ENCODE data around the gene ACP4. TPM values are rescaled to one million over a fixed set of nuclear protein-coding genes. Genes with fewer than 3 reads are reported as not detected.
"Not testable (repeated sequence)": the region's sequence is repeated elsewhere in the genome, so short reads cannot be mapped to it uniquely, and the experiment has no call there.

The ACP4 gene
- under 1 TPM in 1 of 4 donors, not detected in 3; 0.03 TPM for polyA plus RNA-seq
- long read RNA-seq, donor 1, result 0 reads
- long read RNA-seq, donor 2, result 0 reads
- long read RNA-seq, donor 3, result 0 reads
- long read RNA-seq, donor 4, result 0 reads
- long read RNA-seq, donor 5, result 0 reads
- long read RNA-seq, donor 6, result 0 reads
- long read RNA-seq, donor 7, result 0 reads
- long read RNA-seq, donor 8, result 0 reads
- long read RNA-seq, donor 9, result 0 reads
- long read RNA-seq, donor 10, partial matches to known transcripts, result 52 of 75 reads
- long read RNA-seq, donor 10, other reads (novel, unspliced or antisense), result 23 of 75 reads

- no peak for FAIRE-seq
- WGBS, 3 donors, result 85 to 91% (median 87%) methylated on average over 15 of the region's 15 CpGs
Measured at GRCh38 chr19:50790396-50790795, at the start of gene ACP4. Gene ACP4 (plus strand): TSS chr19:50790415. CDS start chr19:50790415, 0 bp downstream.

DNA sequence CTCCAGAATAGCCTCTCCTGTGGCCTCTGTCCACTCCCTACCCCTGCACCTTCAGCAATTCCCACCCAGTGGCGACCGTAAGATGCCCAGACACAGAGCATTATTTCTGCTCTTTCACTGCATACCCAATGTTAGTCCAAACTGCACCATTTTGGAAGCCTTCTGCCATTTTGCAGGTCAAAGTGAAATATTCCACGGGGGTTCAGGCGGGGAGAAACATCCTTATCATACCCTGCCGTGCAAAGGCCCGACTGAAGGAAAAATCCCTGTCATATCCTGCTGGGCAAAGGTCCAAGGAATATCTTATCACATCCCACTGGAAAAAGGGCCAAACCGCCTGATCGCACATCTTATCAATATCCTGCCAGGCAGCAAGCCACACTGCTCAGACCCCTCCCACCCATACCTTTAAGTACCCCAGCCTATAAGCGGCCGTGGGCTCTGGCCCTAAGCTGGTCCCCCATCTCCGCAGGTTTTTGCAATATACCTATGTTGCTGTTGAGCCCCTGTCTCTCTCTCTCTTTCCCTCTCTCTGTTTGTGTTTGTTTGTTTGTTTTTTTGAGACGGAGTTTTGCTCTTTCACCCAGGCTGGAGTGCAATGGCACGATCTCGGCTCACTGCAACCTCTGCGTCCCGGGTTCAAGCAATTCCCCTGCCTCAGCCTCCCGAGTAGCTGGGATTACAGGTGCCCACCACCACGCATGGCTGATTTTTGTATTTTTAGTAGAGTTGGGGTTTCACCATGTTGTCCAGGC is 48.9 kb upstream of the ACP4 start:
- peaks cover 0 to 4% (median 2%) of the 10 kb centered on the region in 3 donors for H3K4me1 ChIP-seq (ENCODE audit: control insufficient read depth in 3 of 3, insufficient read depth in 2 of 3, low read depth in 1 of 3, low read length in 2 of 3)
- no peak for FAIRE-seq
- H3K27ac ChIP-seq (ENCODE audit: low read depth in 1 of 3, low read length in 2 of 3), result no peak overlapping the region
- peak in 1 of 2 donors; percentile 33 for DNase-seq
- peaks cover 0 to 8% (median 5%) of the 10 kb centered on the region in 3 donors for H3K27me3 ChIP-seq (ENCODE audit: control insufficient read depth in 3 of 3, insufficient read depth in 3 of 3, low read length in 3 of 3)
- no peaks in the 10 kb centered on the region for H3K9me3 ChIP-seq (ENCODE audit: control insufficient read depth in 2 of 2, insufficient read depth in 1 of 2, low read depth in 1 of 2, low read length in 1 of 2)
- no peaks in the 10 kb centered on the region for H3K36me3 ChIP-seq (ENCODE audit: control insufficient read depth in 3 of 3, insufficient read depth in 2 of 3, low read depth in 1 of 3, low read length in 3 of 3)
- H3K4me3 ChIP-seq (ENCODE audit: low read depth in 1 of 3, low read length in 3 of 3), result no peak overlapping the region
- WGBS, 3 donors, result 30 to 59% (median 46%) methylated on average over 18 of the region's 18 CpGs

More at GRCh38 chr19:50790396-50790795, at the start of gene ACP4:
- no peak within 1 kb of the TSS for H3K4me3 ChIP-seq (ENCODE audit: low read depth in 1 of 3, low read length in 3 of 3)
- no peak for DNase-seq
- H3K4me1 ChIP-seq (ENCODE audit: control insufficient read depth in 3 of 3, insufficient read depth in 2 of 3, low read depth in 1 of 3, low read length in 2 of 3), result peaks cover 0 to 12% (median 2%) of the 10 kb centered on the region in 3 donors
- H3K27ac ChIP-seq (ENCODE audit: low read depth in 1 of 3, low read length in 2 of 3), result no peak within 1 kb of the TSS
- H3K9me3 ChIP-seq (ENCODE audit: control insufficient read depth in 2 of 2, insufficient read depth in 1 of 2, low read depth in 1 of 2, low read length in 1 of 2), result no peaks in the 10 kb centered on the region
- H3K36me3 ChIP-seq (ENCODE audit: control insufficient read depth in 3 of 3, insufficient read depth in 2 of 3, low read depth in 1 of 3, low read length in 3 of 3), result peaks cover 0 to under 1% (median 0%) of the 10 kb centered on the region in 3 donors
- peaks cover 0 to 4% (median 0%) of the 10 kb centered on the region in 3 donors for H3K27me3 ChIP-seq (ENCODE audit: control insufficient read depth in 3 of 3, insufficient read depth in 3 of 3, low read length in 3 of 3)

DNA sequence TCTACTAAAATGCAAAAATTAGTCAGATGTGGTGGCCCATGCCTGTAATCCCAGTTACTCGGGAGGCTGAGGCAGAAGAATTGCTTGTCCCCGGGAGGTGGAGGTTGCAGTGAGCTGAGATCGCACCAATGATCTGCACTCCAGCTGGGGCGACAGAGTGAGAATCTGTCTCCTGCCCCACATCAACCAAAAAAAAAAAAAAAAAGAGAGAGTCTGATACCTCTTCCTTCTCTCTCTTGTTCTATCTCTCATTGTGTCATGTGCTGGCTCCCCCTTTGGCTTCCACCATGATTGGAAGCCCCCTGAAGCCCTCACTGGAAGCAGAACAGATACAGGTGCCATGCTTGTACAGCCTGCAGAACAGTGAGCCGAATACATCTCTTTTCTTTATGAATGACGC is 46.7 kb upstream of the ACP4 start:
- no peak overlapping the region for H3K4me3 ChIP-seq (ENCODE audit: low read depth in 1 of 3, low read length in 3 of 3)
- H3K4me1 ChIP-seq (ENCODE audit: control insufficient read depth in 3 of 3, insufficient read depth in 2 of 3, low read depth in 1 of 3, low read length in 2 of 3), result peaks cover 0 to 4% (median 2%) of the 10 kb centered on the region in 3 donors
- no peaks in the 10 kb centered on the region for H3K36me3 ChIP-seq (ENCODE audit: control insufficient read depth in 3 of 3, insufficient read depth in 2 of 3, low read depth in 1 of 3, low read length in 3 of 3)
- FAIRE-seq (no peak), DNase-seq (no peak)
- 86 to 87% (median 86%) methylated on average over 5 to 6 of the region's 6 CpGs for WGBS, 3 donors
- H3K9me3 ChIP-seq (ENCODE audit: control insufficient read depth in 2 of 2, insufficient read depth in 1 of 2, low read depth in 1 of 2, low read length in 1 of 2), result no peaks in the 10 kb centered on the region
- H3K27ac ChIP-seq (ENCODE audit: low read depth in 1 of 3, low read length in 2 of 3), result no peak overlapping the region
- H3K27me3 ChIP-seq (ENCODE audit: control insufficient read depth in 3 of 3, insufficient read depth in 3 of 3, low read length in 3 of 3), result peaks cover 0 to 6% (median 6%) of the 10 kb centered on the region in 3 donors

- Histone ChIP-seq H3K9me3 (ENCODE audit: control insufficient read depth in 2 of 2, insufficient read depth in 1 of 2, low read depth in 1 of 2, low read length in 1 of 2) (no peaks in the 10 kb centered on the region), H3K27ac (ENCODE audit: low read depth in 1 of 3, low read length in 2 of 3) (no peak overlapping the region), H3K4me1 (ENCODE audit: control insufficient read depth in 3 of 3, insufficient read depth in 2 of 3, low read depth in 1 of 3, low read length in 2 of 3) (peaks cover 0 to 4% (median 2%) of the 10 kb centered on the region in 3 donors), H3K4me3 (ENCODE audit: low read depth in 1 of 3, low read length in 3 of 3) (no peak overlapping the region), H3K36me3 (ENCODE audit: control insufficient read depth in 3 of 3, insufficient read depth in 2 of 3, low read depth in 1 of 3, low read length in 3 of 3) (no peaks in the 10 kb centered on the region), H3K27me3 (ENCODE audit: control insufficient read depth in 3 of 3, insufficient read depth in 3 of 3, low read length in 3 of 3) (peaks cover 0 to 4% (median 0%) of the 10 kb centered on the region in 3 donors)
- no peak for DNase-seq
- no peak for FAIRE-seq
- 80 to 86% (median 82%) methylated on average over 10 of the region's 10 CpGs for WGBS, 3 donors
Measured at GRCh38 chr19:50745221-50745620, 45.0 kb upstream of the ACP4 start.

GRCh38 chr19:50747141-50747540 is 43.1 kb upstream of the ACP4 start:
- not testable (repeated sequence) for H3K9me3 ChIP-seq (ENCODE audit: control insufficient read depth in 2 of 2, insufficient read depth in 1 of 2, low read depth in 1 of 2, low read length in 1 of 2); H3K36me3 ChIP-seq (ENCODE audit: control insufficient read depth in 3 of 3, insufficient read depth in 2 of 3, low read depth in 1 of 3, low read length in 3 of 3); H3K4me1 ChIP-seq (ENCODE audit: control insufficient read depth in 3 of 3, insufficient read depth in 2 of 3, low read depth in 1 of 3, low read length in 2 of 3); H3K27ac ChIP-seq (ENCODE audit: low read depth in 1 of 3, low read length in 2 of 3); FAIRE-seq; H3K27me3 ChIP-seq (ENCODE audit: control insufficient read depth in 3 of 3, insufficient read depth in 3 of 3, low read length in 3 of 3); DNase-seq; H3K4me3 ChIP-seq (ENCODE audit: low read depth in 1 of 3, low read length in 3 of 3)
- 90 to 92% (median 91%) methylated on average over 14 of the region's 14 CpGs for WGBS, 3 donors

DNA sequence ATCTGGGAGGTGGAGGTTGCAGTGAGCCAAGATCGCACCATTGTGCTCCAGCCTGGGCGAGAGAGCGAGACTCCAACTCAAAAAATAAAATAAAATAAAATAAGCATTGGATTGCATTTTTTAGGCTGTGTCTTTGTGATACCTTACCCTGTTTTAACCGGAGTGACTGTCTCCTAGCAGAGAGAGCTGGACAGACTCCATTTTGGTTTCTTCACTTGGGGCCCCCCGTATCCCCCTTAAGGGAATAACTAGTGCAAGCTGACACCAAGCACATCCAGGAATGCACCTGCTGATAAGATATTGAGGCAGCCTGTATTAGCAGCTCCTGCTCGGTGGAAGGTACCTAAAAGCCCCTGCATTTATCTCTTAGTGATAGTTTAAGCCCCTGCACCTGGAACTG is 40.7 kb upstream of the ACP4 start:
- WGBS, 3 donors, result 52 to 64% (median 62%) methylated on average over 6 of the region's 6 CpGs
- Histone ChIP-seq H3K27me3 (ENCODE audit: control insufficient read depth in 3 of 3, insufficient read depth in 3 of 3, low read length in 3 of 3) (peaks cover 0 to 5% (median 0%) of the 10 kb centered on the region in 3 donors), H3K4me3 (ENCODE audit: low read depth in 1 of 3, low read length in 3 of 3) (no peak overlapping the region), H3K4me1 (ENCODE audit: control insufficient read depth in 3 of 3, insufficient read depth in 2 of 3, low read depth in 1 of 3, low read length in 2 of 3) (no peaks in the 10 kb centered on the region), H3K27ac (ENCODE audit: low read depth in 1 of 3, low read length in 2 of 3) (no peak overlapping the region), H3K9me3 (ENCODE audit: control insufficient read depth in 2 of 2, insufficient read depth in 1 of 2, low read depth in 1 of 2, low read length in 1 of 2) (no peaks in the 10 kb centered on the region), H3K36me3 (ENCODE audit: control insufficient read depth in 3 of 3, insufficient read depth in 2 of 3, low read depth in 1 of 3, low read length in 3 of 3) (no peaks in the 10 kb centered on the region)
- DNase-seq, result no peak
- FAIRE-seq, result no peak

- peaks cover 0 to 5% (median 0%) of the 10 kb centered on the region in 3 donors for H3K27me3 ChIP-seq (ENCODE audit: control insufficient read depth in 3 of 3, insufficient read depth in 3 of 3, low read length in 3 of 3)
- H3K36me3 ChIP-seq (ENCODE audit: control insufficient read depth in 3 of 3, insufficient read depth in 2 of 3, low read depth in 1 of 3, low read length in 3 of 3), result no peaks in the 10 kb centered on the region
- DNase-seq, result no peak
- H3K9me3 ChIP-seq (ENCODE audit: control insufficient read depth in 2 of 2, insufficient read depth in 1 of 2, low read depth in 1 of 2, low read length in 1 of 2), result no peaks in the 10 kb centered on the region
- no peaks in the 10 kb centered on the region for H3K4me1 ChIP-seq (ENCODE audit: control insufficient read depth in 3 of 3, insufficient read depth in 2 of 3, low read depth in 1 of 3, low read length in 2 of 3)
- H3K27ac ChIP-seq (ENCODE audit: low read depth in 1 of 3, low read length in 2 of 3), result no peak overlapping the region
- WGBS, 3 donors, result 47 to 60% (median 52%) methylated on average over 15 of the region's 15 CpGs
- no peak overlapping the region for H3K4me3 ChIP-seq (ENCODE audit: low read depth in 1 of 3, low read length in 3 of 3)
- FAIRE-seq, result no peak
Measured at GRCh38 chr19:50750010-50750409, 40.2 kb upstream of the ACP4 start.

GRCh38 chr19:50753879-50754278 is 36.3 kb upstream of the ACP4 start:
- DNase-seq, result no peak
- H3K4me3 ChIP-seq (ENCODE audit: low read depth in 1 of 3, low read length in 3 of 3), result no peak overlapping the region
- WGBS, 3 donors, result 72 to 80% (median 78%) methylated on average over 4 of the region's 4 CpGs
- no peak for FAIRE-seq
- H3K4me1 ChIP-seq (ENCODE audit: control insufficient read depth in 3 of 3, insufficient read depth in 2 of 3, low read depth in 1 of 3, low read length in 2 of 3), result no peaks in the 10 kb centered on the region
- H3K9me3 ChIP-seq (ENCODE audit: control insufficient read depth in 2 of 2, insufficient read depth in 1 of 2, low read depth in 1 of 2, low read length in 1 of 2), result no peaks in the 10 kb centered on the region
- H3K36me3 ChIP-seq (ENCODE audit: control insufficient read depth in 3 of 3, insufficient read depth in 2 of 3, low read depth in 1 of 3, low read length in 3 of 3), result no peaks in the 10 kb centered on the region
- H3K27ac ChIP-seq (ENCODE audit: low read depth in 1 of 3, low read length in 2 of 3), result no peak overlapping the region
- peaks cover 0 to 4% (median 0%) of the 10 kb centered on the region in 3 donors for H3K27me3 ChIP-seq (ENCODE audit: control insufficient read depth in 3 of 3, insufficient read depth in 3 of 3, low read length in 3 of 3)

All from small intestine (tissue), 16 donors.